Suprapubic skin (tissue), 4 donors: Measurements from ENCODE around the gene PGPEP1.

Experiments used
- POLR2A ChIP-seq, 2 donors: fragments of 450-650 bp; IDR thresholded peaks; one replicate each; pipeline ENCODE4 v1.6.1; 2017; ENCODE audit warnings: antibody characterized with exemption in 2 of 2, mild to moderate bottlenecking in 2 of 2, moderate library complexity in 2 of 2
- POLR2AphosphoS5 ChIP-seq, 3 donors: sonication (generic); formaldehyde crosslinking; IDR thresholded peaks; one replicate each; pipeline ENCODE4 v1.6.1; 2017; ENCODE audit warnings: antibody characterized with exemption in 3 of 3
- TF ChIP-seq, protein P1 (sequence below), 2 donors: fragments of 200-600 bp in 1 of 2; fragments of 450-650 bp in 1 of 2; sonication (generic) in 1 of 2; IDR thresholded peaks; one replicate each; pipeline ENCODE4 v1.5.1; 2016 to 2019; ENCODE audit warnings: antibody characterized with exemption in 2 of 2, mild to moderate bottlenecking in 1 of 2, moderate library complexity in 1 of 2

DNA sequence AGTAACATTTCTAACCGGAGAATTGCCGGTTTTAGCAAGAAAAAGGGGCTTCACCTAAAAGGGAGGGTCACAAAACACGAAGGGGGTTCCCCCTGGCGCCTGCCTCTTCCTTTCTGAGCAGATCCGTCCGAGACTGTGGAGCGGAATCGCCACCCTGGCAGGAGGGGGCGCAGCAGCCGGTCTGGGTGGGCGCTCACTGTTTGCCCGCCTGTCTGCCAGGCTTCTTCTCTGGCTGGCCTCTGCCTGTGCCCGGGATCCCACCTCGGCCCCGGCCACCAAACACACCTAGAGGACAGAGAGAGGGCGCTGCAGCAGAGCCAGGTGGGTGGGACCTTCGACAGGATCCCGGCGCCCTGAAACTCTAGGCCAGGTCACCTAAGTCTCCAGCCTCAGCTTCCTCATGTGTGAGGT is 33.1 kb upstream of the PGPEP1 start:
- TF ChIP-seq POLR2A (IDR thresholded peaks at IDR 0.05) (no peak), POLR2AphosphoS5 (IDR thresholded peaks at IDR 0.05) (no peak)
- TF ChIP-seq, protein P1, sequence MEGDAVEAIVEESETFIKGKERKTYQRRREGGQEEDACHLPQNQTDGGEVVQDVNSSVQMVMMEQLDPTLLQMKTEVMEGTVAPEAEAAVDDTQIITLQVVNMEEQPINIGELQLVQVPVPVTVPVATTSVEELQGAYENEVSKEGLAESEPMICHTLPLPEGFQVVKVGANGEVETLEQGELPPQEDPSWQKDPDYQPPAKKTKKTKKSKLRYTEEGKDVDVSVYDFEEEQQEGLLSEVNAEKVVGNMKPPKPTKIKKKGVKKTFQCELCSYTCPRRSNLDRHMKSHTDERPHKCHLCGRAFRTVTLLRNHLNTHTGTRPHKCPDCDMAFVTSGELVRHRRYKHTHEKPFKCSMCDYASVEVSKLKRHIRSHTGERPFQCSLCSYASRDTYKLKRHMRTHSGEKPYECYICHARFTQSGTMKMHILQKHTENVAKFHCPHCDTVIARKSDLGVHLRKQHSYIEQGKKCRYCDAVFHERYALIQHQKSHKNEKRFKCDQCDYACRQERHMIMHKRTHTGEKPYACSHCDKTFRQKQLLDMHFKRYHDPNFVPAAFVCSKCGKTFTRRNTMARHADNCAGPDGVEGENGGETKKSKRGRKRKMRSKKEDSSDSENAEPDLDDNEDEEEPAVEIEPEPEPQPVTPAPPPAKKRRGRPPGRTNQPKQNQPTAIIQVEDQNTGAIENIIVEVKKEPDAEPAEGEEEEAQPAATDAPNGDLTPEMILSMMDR (IDR thresholded peaks at IDR 0.05) = no peak
